T-helper 9 cell (primary cell): Measurements from ENCODE around the gene IFNAR2.
"Not testable (repeated sequence)": the region's sequence is repeated elsewhere in the genome, so short reads cannot be mapped to it uniquely, and the experiment has no call there.

Source experiments
- DNase-seq: peaks from one replicate; pipeline ENCODE4 v3.0.0-alpha.2; 2020

IFNAR2 gene

DNA sequence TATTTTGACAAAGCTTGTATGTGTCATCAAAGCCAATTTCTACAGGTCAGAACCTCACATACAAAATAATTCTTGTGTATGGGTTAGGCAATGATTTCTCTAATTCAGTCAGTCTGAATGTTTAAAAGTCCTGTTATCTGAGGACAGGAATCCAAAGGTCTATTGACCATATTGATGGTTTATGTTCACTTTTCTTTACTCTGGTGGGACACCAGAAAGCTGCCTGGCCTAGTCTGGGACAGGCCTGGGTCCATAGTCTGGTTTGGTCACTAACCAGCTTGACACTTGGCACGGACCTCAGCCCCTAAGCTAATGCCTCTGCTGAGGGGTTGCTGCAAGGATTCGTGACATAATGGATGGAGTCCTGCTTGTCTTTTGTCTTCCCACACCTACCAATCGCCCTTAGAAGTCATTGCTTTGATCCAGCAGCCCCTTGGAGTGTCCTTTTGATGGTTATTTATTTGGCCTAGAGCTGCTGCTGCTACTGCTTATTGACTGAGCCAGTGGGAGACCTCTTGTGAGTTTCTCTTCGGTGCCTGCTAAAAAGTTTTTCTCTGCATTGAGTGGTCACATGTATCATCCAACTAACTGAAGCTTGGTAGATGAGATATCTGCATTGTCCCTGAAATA lies 15.7 kb downstream of the IFNAR2 start:
- no peak for DNase-seq

DNA sequence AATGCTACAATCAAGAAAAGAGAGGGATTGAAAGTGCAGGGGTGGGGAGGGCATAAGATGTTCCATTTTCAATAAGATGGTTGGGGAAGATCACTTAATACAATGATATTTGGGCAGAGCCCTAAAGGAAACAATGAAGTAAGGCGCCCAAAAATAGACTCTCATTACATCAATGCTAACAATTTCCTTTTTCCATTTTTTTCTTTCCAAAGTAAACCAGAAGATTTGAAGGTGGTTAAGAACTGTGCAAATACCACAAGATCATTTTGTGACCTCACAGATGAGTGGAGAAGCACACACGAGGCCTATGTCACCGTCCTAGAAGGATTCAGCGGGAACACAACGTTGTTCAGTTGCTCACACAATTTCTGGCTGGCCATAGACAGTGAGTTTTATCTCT lies 16.8 kb downstream of the IFNAR2 start:
- no peak for DNase-seq

DNA sequence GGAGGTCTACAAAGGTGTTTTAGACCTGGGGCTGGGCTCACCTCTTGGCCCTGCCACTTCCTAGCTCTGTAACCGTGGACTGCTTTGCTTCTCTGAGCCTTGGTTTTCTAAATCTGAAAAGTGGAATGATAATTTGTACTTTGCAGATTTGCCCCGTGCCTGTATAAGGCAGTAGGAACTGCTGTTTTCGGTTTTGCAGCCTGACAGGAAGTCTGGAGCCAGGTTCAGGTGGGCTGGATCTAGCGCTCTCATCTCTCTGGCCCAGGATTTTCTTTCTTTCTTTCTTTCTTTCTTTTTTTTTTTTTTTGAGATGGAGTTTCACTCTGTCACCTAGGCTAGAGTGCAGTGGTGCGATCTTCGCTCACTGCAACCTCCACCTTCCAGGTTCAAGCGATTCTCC lies 17.2 kb downstream of the IFNAR2 start:
- no peak for DNase-seq

DNA sequence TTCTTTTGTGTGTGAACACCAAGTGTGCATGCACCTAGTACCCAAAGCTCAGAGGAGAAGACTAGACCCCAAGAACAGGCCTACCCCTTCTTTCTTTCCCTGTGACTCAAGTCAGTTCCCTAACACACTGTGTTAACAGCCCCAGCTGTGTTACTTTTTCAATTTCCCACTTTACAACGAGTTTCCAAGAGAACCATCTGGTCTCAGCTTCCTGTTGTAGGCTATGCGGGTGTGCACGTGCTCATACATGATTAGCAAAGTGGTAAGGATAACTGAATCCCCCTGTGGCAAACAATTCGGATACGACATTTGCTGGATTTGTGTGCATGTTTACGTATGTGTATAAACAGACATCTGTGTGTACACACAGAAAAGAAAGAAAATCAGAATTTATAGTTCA lies 17.9 kb downstream of the IFNAR2 start:
- DNase-seq = no peak

DNA sequence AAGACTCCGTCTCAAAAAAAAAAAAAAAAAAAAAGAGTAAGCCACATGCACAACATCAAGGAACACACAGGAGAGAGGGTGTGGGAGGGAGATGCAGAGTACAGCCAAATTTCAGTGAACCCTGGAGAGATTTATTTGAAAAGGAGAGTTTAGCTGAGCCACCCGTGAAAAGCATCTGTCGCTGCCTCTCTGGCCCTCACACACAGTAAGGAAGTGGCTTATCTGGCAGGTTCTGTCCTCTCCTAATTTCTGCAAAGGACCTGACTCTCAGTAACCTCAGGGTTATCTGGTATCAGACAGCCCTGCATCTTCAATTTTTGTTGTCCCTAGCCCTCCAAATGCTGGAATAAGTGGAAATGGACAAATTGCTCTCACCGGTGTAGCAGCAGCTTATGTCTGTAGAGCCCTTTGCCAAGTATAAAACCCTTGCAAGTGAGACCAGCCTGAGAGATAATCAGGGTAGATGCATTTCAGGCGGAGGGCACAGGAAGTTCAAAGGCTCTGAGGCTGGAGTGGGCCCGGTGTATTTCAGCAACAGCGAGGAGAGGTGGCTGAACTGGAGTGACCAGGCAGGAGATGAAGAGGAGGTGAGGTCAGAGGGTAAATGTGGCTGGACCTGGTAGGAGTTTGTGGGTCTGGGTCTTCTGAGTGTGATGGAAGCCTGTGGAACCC lies 19.7 kb downstream of the IFNAR2 start:
- no peak for DNase-seq

DNA sequence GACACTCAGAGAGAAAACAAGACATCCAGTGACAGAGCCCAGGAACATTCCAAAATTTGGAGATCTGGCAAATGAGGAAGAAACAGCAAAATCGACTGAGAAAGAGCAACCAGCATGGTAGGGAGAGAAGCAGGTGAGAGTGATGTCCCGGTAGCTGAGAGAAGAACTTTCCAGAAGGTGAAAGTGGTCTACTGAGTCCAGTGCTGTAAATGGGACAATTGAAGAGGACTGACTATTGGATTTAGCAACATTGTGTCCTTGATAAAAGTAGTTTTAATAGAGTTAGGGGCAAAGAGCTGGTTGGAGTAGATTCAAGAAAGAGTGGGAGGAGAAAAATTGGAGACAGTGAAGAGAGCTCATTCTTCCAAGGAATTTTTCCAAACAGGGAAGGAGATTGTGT lies 21.4 kb downstream of the IFNAR2 start:
- no peak for DNase-seq

DNA sequence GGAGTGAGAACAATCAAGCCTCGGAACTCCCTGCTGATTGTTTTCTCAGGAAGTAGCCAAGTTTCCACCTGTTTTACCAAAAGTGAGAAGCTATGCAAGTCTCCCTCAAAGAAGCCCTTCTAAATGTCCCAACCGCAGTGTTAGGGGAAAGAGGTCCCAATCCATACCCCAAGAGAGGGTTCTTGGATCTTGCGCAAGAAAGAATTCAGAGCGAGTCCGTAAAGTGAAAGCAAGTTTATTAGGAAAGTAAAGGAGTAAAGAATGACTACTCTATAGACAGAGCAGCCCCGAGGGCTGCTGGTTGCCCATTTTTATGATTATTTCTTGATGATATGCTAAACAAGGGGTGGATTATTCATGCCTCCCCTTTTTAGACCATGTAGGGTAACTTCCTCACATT lies 23.6 kb downstream of the IFNAR2 start:
- DNase-seq = not testable (repeated sequence)

DNA sequence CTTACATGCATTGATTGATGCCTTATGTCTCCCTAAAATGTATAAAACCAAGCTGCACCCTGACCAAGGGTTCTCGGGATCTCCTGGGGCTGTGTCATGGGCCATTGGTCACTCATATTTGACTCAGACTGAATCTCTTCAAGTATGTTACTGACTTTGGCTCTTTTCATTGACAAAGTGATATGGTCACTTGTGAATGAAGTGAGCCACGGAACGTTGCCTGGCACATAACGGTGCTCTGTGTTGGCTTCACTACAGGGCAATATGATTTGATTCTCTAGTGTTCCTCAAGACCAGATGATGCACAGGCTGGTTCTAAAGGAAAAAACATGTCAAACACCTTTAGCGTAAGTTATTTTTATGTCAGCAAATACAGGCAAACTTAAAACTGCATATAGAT lies 25.0 kb downstream of the IFNAR2 start:
- no peak for DNase-seq

DNA sequence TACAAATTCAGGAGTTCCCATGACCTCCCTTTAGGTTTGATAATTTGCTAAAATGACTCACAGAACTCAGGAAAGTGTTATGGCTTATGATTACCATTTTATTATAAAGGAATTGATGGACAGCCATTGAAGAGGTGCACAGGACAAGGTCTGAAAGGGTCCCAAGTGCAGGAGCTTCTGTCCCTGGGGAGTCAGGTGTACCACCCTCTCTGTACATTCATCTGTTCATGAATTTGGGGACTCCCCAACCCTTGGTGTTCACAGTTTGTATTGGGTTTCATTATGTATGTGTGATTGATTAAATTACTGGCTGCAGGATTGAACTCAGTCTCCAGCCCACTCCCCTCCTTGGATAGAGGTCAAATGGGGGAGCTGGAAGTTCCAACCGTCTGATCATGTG lies 25.7 kb downstream of the IFNAR2 start:
- no peak for DNase-seq

DNA sequence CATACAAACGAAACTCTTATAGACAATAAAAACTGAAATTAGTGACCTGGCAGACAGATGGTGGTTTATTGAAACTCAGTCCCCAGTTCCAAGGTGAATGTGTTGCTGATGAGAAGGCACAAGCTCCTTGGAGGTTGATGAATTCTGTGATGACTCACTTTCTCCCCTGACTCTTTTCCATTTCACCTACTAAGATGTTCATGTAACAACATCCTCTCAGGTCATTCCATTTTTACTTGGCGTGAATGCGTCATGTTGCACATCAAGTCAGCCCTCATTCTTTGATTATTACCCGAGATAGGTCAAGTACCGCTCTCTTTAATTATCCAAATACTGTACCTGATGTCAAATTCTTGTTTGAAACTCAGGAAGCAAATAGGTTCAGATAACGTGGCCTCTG lies 26.3 kb downstream of the IFNAR2 start:
- no peak for DNase-seq

DNA sequence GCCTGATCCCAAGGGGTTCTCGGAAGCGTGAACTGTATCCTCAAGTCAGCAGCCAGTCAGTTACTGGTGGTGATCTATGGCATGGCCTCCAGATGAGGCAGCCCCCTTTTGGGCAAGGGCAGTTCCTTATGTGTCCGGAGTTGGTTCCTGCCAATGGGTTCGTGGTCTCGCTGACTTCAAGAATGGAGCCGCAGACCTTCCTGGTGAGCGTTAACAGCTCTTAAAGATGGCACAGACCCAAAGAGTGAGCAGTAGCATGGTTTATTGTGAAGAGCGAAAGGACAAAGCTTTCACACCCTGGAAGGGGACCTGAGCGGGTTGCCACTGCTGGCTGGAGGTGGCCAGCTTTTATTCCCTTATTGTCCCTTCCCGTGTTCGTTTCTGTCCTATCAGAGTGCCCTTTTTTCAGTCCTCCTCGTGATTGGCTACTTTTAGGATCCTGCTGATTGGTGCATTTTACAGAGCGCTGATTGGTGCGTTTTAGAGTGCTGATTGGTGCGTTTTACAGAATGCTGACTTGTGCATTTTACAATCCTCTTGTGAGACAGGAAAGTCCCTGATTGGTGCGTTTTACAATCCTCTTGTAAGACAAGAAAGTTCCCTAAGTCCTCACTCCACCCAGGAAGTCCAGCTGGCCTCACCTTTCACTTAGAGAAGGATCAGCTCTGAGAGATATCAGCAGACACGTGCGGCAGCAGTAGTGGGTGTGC lies 27.5 kb downstream of the IFNAR2 start:
- no peak for DNase-seq

DNA sequence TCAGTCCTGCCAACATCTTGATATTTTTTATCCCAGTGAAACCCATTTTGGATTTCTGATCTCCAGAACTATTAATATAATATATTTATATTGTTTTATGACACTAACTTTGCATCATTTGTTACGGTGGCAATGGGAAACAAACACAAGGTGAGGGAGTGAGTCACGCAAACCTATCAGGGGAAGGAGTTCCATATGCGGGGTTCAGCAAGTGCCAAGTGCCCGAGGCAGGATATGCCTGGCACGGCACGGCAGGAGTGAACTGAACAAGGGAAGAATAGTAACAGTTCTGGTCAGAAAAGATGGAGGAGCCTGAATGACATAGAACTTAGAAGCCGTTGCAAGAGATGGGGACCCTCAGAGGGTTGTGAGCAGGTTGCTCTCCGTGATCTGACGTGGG lies 28.7 kb downstream of the IFNAR2 start:
- DNase-seq = no peak

DNA sequence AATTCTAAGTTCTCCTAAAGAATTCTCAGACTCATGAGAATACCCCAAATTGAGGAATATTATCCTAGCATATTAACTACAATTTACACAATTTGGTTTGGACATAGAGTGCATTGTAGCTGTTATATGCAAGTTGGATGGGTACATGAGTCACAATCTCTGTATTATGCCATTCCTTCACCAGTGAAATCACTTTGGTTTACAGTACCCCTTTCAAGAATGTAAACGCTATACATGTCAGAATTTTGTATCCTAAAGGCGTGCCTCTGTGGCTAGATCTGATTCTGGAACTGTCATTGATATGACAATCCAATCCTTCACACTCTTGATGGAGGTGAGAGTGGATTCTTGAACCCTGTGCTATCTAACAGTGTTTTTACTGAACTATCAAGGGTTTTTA lies 29.7 kb downstream of the IFNAR2 start:
- no peak for DNase-seq

DNA sequence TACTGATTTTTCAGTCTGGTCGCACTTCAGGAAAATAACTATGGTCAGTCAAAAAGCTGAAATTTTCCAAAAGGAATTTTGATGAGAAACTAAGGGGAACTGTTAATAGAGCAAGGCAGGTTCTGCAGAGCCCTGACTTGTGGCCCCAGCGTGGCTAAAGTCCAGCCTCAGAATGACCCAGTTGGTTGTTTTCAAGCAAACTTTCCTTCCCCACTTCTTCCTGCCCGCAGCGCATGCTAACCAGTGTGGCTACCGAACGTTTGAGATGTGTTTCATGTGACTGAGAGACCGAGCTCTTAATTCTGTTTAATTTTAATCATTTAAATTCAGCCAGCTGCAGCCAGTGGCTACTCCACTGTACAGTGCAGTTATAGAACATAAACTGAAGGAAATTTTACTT lies 30.3 kb downstream of the IFNAR2 start:
- DNase-seq = no peak

DNA sequence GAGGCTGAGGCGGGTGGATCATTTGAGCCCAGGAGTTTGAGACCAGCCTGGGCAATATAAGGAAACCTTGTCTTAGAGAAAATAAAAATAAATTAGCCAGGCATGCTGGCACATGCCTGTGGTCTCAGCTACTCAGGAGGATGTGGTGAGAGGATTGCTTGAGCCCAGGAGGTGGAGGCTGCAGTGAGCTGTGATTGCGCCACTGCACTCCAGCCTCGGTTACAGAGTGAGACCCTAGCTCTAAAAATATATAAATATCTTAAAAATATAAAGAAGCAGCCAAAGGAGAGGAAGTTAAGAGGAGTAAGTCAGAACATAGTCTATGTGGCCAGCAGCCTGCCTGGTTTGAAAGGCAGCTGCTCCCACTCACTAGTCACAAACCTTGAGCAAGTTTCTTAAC lies 31.9 kb downstream of the IFNAR2 start:
- DNase-seq = no peak

DNA sequence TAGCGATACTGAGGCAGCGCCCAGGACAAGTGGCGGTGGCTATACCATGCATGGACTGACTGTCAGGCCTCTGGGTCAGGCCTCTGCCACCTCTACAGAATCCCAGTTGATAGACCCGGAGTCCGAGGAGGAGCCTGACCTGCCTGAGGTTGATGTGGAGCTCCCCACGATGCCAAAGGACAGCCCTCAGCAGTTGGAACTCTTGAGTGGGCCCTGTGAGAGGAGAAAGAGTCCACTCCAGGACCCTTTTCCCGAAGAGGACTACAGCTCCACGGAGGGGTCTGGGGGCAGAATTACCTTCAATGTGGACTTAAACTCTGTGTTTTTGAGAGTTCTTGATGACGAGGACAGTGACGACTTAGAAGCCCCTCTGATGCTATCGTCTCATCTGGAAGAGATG lies 33.2 kb downstream of the IFNAR2 start:
- DNase-seq = no peak

DNA sequence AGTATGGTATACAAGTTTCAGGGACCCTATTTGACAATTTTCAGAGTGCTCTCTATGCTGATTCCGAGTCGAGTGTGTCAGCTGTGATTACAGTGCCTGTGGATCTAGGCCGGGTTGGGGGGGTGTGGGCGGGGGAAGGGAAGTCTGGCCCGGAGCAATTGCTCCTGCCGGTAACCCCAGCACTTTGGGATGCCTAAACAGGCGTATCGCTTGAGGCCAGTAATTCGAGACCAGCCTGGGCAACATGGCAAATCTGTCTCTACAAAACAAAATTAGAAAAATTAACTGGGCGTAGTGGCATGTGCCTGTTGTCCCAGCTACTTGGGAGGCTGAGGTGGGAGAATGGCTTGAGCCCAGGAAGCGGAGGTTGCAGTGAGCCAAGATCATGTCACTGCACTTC lies 34.8 kb downstream of the IFNAR2 start:
- no peak for DNase-seq

DNA sequence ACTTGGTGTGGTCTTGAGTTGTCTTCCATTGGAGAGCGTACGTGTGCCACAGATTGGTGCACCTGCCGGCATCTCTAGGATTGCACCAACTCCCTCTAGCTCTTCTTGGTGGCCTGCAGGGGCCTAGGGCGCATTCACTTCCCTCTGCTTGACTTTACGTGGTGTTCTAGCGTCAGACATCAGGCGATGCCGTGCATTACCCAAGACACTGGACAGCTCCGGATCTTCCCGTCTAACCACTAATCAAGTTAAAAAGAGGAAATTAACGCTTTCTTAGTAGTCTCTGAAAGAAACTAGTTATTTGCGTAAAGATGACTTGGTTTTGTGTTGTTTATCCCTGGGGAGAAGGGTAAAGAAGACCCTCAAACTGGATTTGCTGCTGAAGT lies 35.9 kb downstream of the IFNAR2 start:
- DNase-seq = no peak

DNA sequence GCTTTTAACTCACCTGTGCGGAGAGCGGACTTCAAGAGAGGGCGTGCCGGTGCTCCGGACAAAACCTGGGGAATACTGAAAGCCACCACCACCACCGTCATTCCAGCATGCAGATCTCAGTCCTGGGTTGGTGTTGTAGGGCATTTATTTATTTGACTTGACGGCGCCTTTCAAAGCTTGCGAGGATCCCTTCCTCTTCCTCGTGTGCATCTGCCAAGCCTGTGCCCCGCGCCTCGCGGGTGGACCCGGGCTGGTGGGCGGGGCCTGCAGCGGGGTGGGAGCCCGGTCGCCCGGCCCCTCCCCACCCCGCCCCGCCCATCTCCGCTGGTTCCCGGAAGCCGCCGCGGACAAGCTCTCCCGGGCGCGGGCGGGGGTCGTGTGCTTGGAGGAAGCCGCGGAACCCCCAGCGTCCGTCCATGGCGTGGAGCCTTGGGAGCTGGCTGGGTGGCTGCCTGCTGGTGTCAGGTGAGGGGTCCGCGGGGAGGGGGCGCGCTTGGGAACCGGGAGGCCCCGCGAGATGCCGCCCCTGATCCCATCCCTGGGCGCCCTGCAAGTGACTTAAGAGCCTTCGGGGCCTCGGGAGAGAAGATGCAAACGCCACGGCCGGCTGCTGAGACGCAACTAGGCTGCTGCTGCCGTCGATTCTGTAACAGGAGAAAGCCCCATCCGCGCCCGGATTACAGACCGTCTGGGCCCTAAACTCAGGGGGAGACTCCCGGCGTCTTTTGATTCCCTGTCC lies 36.5 kb downstream of the IFNAR2 start, which contains the start of gene IL10RB:
IL10RB (plus strand) TSS at position 318 of the 739 bp plus-strand sequence; CDS start at position 417, 99 bp downstream.
- DNase-seq = peak; percentile 70

DNA sequence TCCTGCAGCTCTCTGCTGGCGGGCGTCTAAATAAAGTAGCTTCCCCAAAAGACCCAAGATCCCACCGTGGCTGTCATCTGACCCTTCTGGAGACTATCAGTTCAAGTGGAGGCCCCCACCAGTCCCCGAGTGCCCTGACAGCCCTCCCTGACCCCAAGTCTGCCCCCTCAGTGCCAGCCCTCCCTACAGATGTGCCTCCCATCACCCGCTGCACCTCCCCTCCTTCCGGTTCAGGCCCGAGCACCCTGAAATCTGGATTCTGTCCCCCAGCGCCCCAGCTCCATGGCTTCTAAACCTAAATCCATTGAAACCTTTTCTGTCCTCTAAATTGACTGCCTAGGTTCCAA lies 37.0 kb downstream of the IFNAR2 start:
- peak; percentile 16 for DNase-seq

DNA sequence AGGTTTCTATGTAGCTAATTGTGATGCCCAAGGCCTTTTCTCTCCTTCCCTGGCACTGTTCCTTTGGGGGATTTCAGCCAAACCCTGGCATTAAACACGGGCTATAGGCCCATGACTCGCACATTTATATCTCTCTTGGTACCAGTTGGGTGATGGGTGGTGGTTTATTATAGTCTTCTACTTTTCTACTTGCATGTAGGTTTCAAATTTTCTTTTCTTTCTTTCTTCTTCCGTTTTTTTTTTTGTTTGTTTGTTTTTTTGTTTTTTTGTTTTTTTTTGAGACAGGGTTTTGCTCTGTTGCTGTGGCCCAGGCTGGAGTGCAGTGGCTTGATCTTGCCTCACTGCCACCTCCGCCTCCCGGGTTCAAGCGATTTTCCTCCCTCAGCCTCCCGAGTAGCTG lies 37.5 kb downstream of the IFNAR2 start:
- no peak for DNase-seq

DNA sequence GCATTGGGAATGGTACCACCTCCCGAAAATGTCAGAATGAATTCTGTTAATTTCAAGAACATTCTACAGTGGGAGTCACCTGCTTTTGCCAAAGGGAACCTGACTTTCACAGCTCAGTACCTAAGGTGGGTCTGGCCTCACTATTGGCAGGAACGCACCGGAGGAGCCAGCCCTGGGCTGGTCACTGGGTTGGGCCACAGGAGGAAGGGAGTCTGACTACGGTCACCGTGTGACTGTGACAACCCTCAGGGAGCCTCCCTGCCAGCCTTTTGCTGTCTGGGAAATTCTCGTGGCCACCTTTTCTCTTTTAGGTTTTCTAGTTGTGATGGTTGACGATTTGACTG lies 38.6 kb downstream of the IFNAR2 start:
- DNase-seq = no peak

DNA sequence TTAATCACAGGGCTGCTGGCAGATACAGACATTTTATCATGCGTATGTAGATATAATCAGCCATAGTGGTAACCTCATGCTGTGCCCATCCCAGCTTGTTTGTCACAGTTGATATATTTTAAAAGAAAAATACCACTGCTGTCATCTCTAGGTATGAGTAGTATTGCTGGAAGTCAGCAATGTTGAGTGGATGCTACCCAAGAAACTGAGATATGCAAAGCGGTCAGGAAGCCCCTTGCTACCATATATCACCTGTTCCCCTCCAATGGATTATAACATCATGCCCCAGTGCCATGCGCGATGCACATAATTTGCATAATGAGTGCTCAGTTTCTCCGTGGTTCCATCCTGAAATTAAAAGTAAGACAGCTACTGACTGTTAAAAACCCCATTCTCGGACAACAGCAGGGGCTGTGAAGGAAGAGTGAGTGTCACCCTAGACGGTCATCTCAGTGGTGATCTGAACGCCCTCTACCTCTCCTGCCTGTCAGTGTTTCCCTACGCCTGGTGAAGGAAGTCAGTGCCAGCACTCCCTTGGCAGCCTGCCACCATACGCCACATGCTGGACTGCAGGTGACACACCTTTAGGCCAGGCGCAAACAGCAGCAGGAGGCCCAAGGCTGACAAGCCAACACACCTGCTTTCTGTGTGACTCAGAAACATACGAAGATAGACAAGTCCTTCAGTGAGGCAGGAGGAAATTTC lies 39.2 kb downstream of the IFNAR2 start:
- peak; percentile 21 for DNase-seq
